SKM-1 (cell line): ENCODE data around the gene ADGRA1.

Experiments used
- DNase-seq: peaks from one replicate; lab custom pipeline; 2025; ENCODE audit not compliant: unreplicated experiment; lab: John Stamatoyannopoulos, UW

ADGRA1 gene

GRCh38 chr10:133094286-133094685 lies 6.6 kb downstream of the ADGRA1 start:
- no peak for DNase-seq

- DNase-seq = no peak
These were observed 7.1 kb downstream of the ADGRA1 start for GRCh38 chr10:133094866-133095265.

GRCh38 chr10:133095586-133095985 lies 7.9 kb downstream of the ADGRA1 start:
- DNase-seq = no peak

- DNase-seq = no peak
These were observed 9.0 kb downstream of the ADGRA1 start for GRCh38 chr10:133096616-133097269.

GRCh38 chr10:133097418-133097817 lies 9.7 kb downstream of the ADGRA1 start:
- no peak for DNase-seq

- DNase-seq = no peak
These were observed 10.2 kb downstream of the ADGRA1 start for GRCh38 chr10:133097961-133098360.

- no peak for DNase-seq
These were observed 10.9 kb downstream of the ADGRA1 start for GRCh38 chr10:133098426-133099124.

GRCh38 chr10:133099571-133099970 lies 11.8 kb downstream of the ADGRA1 start:
- no peak for DNase-seq

GRCh38 chr10:133100186-133100585 lies 12.5 kb downstream of the ADGRA1 start:
- no peak for DNase-seq

- DNase-seq = no peak
These were observed 13.1 kb downstream of the ADGRA1 start for GRCh38 chr10:133100706-133101415.

GRCh38 chr10:133101416-133101810 lies 13.7 kb downstream of the ADGRA1 start:
- DNase-seq = no peak

- no peak for DNase-seq
These were observed 14.8 kb downstream of the ADGRA1 start for GRCh38 chr10:133102415-133103095.

- no peak for DNase-seq
These were observed 15.7 kb downstream of the ADGRA1 start for GRCh38 chr10:133103311-133103910.

- no peak for DNase-seq
These were observed 16.6 kb downstream of the ADGRA1 start for GRCh38 chr10:133104068-133104962.

- no peak for DNase-seq
These were observed 17.4 kb downstream of the ADGRA1 start for GRCh38 chr10:133104963-133105640.

GRCh38 chr10:133105686-133106390 lies 18.1 kb downstream of the ADGRA1 start:
- DNase-seq = no peak

GRCh38 chr10:133106516-133106915 lies 18.8 kb downstream of the ADGRA1 start:
- DNase-seq = no peak

GRCh38 chr10:133107442-133107841 lies 19.7 kb downstream of the ADGRA1 start:
- no peak for DNase-seq

- no peak for DNase-seq
These were observed 22.0 kb downstream of the ADGRA1 start for GRCh38 chr10:133109711-133110110.
